H1 (cell line): Measurements from ENCODE around the gene ALG6. TPM values are rescaled to one million over a fixed set of nuclear protein-coding genes. Genes with fewer than 3 reads are reported as not detected.

Experiments used
- polyA plus RNA-seq, 7 experiments: library from polyadenylated mRNA; depleted of rRNA in 3 of 7; stranded (reverse) in 5 of 7; unstranded in 2 of 7; fragments of >200 nt in 5 of 7; fragments of 200-250 nt in 2 of 7; gene quantifications; 1 replicate in 5 of 7; 2 replicates in 1 of 7; 4 replicates in 1 of 7; pipeline versions ENCODE4 v1.2.1 to v1.2.3, GENCODE V29; 2011 to 2013; ENCODE audit warnings: missing spikeins in 2 of 7, mixed read lengths in 2 of 7
- total RNA-seq: library from RNA; stranded (reverse); fragmentation: NEBNext Ultra II Directional; extraction: Animal tissue kit (Norgen Biotek cat#: 25700); gene quantifications from 2 replicates; pipeline ENCODE4 v1.2.1, GENCODE V29; 2021
- TF ChIP-seq, protein P1 (sequence below): IDR thresholded peaks from 2 replicates; pipeline ENCODE4 v1.6.1; 2012; ENCODE audit warnings: low read length, inconsistent platforms

The ALG6 gene
- total and polyA plus RNA-seq, 2 of the 8 experiments (the other 6 are each of a cell fraction or from before 2014, with no cell fraction given) = 17.8 to 26.8 TPM

GRCh38 chr1:63319046-63320021 is 48.1 kb upstream of the ALG6 start (continued):
- TF ChIP-seq, protein P1, sequence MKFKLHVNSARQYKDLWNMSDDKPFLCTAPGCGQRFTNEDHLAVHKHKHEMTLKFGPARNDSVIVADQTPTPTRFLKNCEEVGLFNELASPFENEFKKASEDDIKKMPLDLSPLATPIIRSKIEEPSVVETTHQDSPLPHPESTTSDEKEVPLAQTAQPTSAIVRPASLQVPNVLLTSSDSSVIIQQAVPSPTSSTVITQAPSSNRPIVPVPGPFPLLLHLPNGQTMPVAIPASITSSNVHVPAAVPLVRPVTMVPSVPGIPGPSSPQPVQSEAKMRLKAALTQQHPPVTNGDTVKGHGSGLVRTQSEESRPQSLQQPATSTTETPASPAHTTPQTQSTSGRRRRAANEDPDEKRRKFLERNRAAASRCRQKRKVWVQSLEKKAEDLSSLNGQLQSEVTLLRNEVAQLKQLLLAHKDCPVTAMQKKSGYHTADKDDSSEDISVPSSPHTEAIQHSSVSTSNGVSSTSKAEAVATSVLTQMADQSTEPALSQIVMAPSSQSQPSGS = no peak
